ENCODE results near the gene MYO1H.

DNA sequence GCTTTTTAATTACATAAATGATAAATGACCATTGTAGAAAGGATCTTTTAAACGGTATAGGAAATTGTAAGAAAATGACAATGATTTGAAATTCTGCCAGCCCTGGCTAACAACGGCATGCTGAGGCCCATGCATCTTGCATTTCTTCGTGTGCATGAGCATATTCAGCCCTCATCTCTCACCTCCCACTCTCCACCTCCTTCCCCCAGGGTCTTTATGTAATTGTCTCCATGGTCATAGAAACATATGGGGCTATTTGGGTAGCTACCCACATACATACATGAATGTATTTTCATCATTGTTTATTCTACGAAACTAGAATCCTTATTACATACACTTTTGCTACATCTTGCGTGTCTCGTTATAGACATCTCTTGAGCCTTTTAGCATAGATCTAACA, 4.5 kb downstream of the MYO1H start:
- no peak for TF ChIP-seq EZH2 (IDR thresholded peaks at IDR 0.05; ENCODE audit: borderline replicate concordance, low read length)
- TF ChIP-seq, protein P1, sequence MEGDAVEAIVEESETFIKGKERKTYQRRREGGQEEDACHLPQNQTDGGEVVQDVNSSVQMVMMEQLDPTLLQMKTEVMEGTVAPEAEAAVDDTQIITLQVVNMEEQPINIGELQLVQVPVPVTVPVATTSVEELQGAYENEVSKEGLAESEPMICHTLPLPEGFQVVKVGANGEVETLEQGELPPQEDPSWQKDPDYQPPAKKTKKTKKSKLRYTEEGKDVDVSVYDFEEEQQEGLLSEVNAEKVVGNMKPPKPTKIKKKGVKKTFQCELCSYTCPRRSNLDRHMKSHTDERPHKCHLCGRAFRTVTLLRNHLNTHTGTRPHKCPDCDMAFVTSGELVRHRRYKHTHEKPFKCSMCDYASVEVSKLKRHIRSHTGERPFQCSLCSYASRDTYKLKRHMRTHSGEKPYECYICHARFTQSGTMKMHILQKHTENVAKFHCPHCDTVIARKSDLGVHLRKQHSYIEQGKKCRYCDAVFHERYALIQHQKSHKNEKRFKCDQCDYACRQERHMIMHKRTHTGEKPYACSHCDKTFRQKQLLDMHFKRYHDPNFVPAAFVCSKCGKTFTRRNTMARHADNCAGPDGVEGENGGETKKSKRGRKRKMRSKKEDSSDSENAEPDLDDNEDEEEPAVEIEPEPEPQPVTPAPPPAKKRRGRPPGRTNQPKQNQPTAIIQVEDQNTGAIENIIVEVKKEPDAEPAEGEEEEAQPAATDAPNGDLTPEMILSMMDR (IDR thresholded peaks at IDR 0.05; ENCODE audit: low read length): no peak
